GM21381 (cell line): ENCODE measurements around the gene SPATA4.
A peak's percentile ranks its signal among the peaks of the same experiment; 100 is the strongest.

Source experiments
- ATAC-seq: cut with Tn5 transposase; IDR thresholded peaks from one replicate; pipeline ENCODE4 v1.9.1; 2021; ENCODE audit warnings: mild to moderate bottlenecking, moderate library complexity; ENCODE audit not compliant: unreplicated experiment

Gene SPATA4

DNA sequence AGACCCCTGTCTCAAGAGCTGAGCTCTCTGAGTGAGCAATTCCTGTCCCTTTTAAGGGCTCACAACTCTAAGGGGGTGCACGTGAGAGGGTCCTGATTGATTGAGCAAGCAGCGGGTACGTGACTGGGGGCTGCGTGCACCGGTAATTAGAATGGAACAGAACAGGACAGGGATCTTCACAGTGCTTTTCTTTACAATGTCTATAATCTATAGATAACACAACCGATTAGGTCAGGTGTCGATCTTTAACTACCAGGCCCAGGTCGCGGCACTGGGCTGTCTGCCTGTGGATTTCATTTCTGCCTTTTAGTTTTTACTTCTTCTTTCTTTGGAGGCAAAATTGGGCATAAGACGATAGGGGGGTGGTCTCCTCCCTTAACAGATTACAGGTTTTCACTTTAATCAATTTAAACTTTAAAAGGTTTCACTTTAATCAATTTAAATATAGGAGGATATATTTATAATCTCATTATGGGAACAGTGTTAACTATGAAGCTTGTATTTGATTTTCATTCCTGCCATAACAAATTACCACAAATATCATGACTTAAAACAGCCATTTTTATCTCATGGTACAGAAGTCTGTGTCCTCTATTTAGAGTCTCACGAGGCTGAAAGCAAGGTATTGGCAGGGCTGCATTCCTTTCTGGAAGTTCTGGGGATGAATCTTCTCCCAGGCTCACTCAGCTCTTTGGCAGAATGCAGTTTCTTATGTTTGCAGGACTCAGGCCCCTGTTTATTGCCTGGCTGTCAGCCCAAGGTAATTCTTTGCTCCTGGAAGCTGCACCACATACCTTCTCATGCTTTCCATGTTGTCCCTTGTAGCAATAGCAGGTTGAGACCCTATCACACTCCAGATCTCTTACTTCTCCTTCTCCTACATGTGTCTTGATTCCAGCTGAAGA, 5.2 kb downstream of the SPATA4 start:
- ATAC-seq = no peak

DNA sequence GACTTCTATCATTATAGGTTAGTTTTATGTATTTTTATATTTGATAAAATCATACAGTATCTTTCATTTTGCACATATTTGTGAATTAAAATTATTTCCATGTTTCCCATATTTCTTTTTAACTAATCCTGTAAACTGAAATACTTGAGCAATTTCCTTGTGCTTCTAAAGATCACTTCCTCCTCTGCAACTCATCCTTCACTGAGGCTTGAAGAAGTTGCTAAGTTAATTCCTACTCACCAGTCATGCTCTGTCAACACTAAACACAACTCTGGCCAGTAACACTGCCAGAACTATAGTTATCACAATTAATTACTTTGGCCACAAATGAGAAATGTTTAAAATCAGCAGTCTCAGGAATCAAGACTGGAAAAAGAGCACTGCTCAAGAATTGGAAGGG, 6.7 kb downstream of the SPATA4 start:
- ATAC-seq = no peak

DNA sequence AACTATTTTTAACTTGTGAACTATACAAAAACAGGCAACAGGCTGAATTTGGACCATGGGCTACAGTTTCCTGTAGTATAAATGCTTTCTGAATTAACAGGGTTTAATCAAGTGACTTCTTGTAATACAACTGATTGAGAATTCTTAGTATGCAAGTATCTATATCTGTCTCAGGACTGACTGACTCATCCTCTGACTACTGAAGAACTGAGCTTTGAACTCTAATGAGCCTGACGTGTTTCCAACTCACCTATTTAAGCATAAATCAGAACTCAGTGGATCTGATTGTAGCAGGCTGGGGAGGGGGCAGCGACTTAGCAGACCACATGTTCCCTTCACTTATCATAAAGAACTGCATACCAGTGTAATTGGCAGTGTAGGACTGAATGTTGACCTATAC, 7.8 kb downstream of the SPATA4 start:
- no peak for ATAC-seq

DNA sequence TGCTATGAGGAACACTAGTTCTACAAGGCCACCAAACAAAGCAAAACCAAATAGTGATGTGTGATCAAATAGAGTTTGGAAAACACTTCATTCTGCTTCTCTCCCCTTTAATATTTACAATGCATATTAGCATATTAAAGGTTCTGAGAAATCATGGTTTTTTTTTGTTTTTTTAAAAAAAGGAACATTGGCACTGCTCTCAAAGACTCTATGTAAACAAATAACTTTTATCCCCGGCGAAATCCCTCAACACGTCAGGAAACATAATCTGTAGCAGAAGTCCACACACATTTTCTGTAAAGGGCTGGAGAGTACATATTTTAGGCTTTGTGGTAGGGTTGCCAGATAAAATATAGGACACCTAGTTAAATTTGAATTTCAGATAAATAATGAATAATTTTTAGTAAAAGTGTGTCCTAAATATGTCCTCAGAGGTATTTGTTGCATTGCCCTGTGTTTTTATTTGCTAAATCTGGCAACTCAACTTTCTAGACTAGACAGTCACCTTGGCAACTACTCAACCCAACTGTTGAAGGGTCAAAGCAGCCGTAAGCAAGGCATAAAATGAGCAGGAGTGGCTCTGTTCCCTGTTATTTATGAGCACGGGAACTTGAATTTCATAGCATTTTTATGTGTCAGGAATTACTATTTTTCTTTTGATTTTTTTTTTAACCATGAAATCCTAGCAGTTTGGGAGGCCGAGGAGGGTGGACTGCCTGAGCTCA, 8.6 kb downstream of the SPATA4 start:
- ATAC-seq = no peak

DNA sequence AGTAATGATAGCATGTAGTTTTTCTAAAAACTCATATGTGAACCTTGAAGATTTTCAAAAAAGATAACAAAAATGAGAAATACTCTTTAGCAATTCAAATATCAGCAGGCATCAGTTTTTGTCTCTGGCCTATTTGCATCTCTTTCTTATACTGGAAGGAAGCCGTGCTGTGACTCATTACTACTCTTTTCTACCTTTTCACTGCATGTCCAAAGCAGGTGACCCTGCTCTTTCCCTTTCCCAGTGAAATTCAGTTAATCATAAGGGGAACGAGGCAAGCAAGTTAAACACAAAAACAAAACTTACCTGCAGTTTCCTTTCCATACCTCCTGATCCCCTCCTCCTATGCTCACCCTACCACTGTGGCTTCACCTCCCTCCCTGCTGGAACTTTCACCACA, 9.3 kb downstream of the SPATA4 start:
- ATAC-seq = no peak

DNA sequence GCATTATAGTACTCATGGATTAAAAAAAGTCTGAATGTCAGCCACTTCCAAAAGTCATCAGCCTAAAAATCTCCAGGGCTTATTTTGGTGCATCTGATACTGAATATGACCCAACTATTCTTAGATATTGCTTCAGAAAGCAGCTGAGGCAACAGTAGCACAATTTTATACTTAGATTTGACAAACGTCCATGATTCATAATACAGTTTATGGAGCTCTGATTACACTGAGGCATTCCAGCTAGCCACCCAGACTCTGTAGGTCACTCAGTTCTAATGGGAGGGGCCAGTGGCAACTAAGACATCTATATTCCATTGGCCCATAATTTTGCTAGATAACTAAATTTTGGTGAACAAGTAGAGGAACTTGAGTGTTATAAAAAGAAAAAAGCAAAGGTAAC, 10.3 kb downstream of the SPATA4 start:
- ATAC-seq = no peak

DNA sequence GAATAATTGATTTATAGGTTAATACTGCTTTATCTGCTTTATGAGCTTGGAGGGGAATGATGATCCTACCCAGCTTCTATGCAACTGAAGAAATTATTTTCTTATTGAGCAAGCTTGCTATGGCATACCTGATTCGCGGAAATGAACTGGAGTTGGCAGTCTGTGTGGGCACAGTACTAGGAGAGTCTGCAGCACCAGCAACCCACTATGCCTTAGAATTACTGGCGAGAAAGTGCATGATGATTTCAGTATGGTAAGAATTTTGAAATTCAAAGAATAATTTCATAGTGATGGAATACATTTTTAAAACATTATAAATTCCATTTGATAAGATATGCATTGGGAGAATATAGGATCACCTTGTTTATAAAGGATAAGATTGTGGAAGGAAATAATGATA, 32.3 kb downstream of the SPATA4 start:
- no peak for ATAC-seq

DNA sequence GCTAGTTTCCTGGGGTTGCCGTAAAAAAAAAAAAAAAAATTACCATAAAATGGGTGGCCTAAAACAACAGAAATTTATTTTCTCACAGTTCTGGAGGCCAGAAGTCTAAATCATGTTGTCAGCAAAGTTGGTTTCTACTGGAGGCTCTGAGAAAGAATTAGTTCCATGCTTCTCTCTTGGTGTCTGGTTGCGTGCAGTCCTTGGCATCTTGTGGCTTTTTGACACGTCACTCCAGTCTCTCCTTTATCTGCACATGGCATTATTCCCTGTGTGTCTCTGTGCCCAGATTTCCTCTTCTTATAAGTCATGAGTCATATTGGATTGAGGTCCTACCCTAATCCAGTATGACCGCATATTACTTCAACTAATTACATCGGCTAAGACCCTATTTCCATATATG, 38.7 kb downstream of the SPATA4 start:
- no peak for ATAC-seq

DNA sequence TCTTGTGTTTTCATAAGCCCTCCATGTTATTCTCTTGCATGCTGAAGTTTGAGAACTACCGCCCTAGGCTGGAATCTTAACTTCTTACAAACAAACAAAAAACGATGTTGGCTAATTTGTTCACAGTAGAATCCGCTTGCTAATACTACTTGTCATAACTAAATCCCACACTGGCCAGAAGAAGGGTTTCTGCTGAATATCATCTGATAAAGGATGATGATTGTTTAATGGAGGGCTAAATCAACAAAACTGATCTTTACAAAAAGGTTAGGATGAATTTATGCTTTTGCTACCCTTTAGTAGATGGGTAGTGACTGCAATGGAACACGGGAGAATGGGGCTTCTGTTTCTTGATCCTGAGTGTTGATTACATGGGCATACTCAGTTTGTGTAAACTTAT, 42.3 kb downstream of the SPATA4 start:
- ATAC-seq = no peak

DNA sequence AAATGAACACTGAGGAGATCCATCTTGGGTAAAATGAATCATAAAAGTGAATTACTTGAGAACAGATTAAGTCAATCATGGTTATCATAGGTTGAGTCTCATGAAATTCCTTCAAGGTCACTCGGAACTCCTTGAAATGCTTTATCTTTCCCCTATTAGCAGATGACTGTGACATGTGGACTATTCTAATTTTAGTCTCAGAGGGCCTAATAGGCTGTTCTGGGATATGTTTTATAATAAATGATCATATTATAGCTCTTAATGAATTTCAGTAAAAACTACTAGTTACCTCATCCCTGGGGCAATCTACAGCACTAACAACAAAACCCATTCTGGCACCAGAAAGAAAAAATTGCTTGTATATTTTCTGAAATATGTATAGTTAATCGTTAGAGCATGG, 44.7 kb downstream of the SPATA4 start:
- ATAC-seq = no peak

DNA sequence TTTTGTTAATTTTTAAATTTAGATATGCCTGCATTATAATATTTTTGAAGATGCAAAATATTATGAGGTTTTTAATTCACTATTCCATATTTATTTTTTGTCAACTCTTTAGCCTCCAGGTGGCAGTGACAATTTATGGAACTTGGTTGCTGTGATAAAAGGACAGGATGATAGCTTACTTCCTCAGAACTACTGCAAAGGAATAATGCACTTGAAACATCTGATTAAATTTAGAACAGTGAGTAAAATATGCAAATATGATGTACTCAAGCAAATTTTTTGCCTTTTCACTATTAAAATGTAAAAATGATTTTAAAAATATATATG, 45.1 kb downstream of the SPATA4 start:
- ATAC-seq = no peak

DNA sequence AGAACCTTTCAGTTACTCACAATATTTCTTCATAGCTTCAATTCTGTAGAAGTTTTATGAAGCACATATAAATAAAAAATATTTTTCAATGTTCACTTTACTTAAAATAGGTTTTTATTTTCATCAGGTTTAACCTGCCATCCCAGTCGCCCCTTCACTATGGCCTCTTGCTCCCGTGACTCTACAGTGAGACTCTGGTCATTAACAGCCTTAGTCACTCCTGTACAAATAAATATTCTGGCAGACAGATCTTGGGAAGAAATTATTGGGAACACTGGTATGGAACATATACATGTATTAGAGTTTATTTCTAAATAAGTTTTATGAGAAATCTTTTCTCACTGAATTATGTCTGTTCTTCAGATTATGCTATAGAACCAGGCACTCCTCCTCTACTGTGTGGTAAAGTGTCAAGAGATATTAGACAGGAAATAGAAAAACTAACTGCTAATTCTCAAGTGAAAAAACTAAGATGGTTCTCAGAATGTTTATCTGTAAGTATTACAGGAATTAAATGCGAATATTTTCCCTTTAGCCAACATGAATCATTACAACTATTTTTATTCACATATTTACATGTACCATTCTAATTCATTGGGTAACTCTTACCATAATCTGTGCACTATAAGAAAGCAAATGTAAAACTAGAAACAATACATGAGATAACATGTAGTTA, 45.6 kb downstream of the SPATA4 start:
- ATAC-seq = no peak

DNA sequence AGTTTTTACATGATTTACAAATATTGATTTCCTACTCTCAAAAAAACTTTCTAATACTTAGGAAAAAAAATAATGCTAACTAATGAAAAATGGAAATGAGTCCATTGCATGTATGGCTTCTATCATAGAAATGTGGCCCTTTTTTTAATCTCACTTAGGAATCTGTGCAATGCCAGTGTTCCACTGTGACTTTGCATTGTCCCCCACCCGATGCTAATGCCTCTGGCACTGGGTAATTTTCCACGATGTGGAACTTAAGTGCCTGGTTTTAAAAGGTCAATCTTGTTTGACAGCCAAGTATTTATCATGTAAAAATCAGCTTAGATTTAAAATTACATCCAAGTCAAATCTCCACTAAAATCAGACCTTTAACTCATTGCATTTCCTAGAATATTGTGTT, 53.1 kb downstream of the SPATA4 start:
- ATAC-seq = no peak

DNA sequence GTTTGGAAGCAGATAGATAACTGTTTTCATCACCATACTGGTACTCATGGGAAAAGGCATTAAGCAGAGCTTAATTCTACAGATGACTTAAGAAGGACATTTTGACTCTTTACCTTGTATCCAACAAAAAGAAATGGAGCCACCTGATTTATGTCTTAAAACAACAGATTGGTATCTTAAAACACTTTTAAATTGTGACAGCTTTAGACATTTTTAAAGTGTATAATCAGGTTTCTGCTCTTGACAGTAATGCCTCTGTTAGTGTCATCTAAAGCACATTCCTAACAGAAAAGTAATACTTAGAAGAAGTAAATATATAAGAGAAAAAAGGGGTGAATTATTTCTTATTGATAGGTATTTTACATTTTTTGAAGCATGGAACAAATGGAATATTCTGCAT, 55.9 kb downstream of the SPATA4 start:
- ATAC-seq = no peak

DNA sequence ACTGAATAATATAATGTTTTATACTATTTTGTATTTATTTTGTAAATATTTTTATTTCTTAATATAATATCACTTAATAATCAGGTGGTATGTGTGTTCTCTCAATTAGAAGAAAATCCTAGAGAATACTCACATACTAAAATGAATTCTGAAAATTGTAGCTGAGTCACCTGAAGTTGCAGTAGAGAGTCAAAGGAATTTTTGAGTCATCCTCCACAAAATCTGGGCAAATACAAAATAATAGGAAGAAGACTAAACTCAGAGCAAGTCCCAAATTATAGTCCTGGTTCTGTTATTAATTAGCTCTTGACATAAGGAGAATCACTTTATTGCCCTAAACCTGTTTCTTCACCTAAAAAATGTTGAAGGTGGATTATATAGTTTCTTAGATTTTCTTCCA, 57.8 kb downstream of the SPATA4 start:
- no peak for ATAC-seq

DNA sequence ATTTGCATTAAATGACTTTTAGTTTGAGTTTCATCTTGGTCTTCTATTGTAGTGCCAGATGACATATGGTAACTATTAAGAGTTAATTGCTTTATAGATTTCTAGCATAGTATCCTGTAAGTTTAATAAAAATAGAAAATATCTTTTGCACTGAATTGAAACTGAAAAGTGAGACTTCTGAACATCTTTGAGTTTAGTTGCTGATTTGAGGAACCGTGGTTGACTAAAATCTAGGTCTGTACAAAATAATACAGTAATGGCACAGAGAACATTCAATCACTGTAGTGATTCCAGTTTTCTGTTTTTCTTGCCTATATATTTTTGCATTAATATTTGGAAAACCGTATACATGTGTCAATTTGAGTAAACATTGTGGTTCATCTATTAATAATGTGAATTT, 60.7 kb downstream of the SPATA4 start:
- ATAC-seq = peak; percentile 51
